RKO (cell line): Measurements from ENCODE around the gene EML6.
A peak's percentile ranks its signal among the peaks of the same experiment; 100 is the strongest.
"Not testable (repeated sequence)": the region's sequence is repeated elsewhere in the genome, so short reads cannot be mapped to it uniquely, and the experiment has no call there.

Source experiments
- DNase-seq: peaks from one replicate; pipeline ENCODE4 v3.0.0-alpha.2; 2016; ENCODE audit warnings: low spot score

Gene EML6

GRCh38 chr2:54965425-54965824, 242.0 kb downstream of the EML6 start:
- DNase-seq: no peak

GRCh38 chr2:54966165-54966832, 242.8 kb downstream of the EML6 start:
- DNase-seq: no peak

GRCh38 chr2:54966837-54967236, 243.4 kb downstream of the EML6 start:
- no peak for DNase-seq

GRCh38 chr2:54967269-54967668, 243.8 kb downstream of the EML6 start:
- no peak for DNase-seq

- DNase-seq: no peak
Measured at GRCh38 chr2:54967759-54968365, 244.4 kb downstream of the EML6 start.

- no peak for DNase-seq
Measured at GRCh38 chr2:54968561-54969218, 245.2 kb downstream of the EML6 start.

- DNase-seq: no peak
Measured at GRCh38 chr2:54969295-54969939, 246.0 kb downstream of the EML6 start.

- DNase-seq: no peak
Measured at GRCh38 chr2:54969940-54970338, 246.5 kb downstream of the EML6 start.

- no peak for DNase-seq
Measured at GRCh38 chr2:54975175-54975574, 251.7 kb downstream of the EML6 start.

- no peak for DNase-seq
Measured at GRCh38 chr2:54975598-54976492, 252.4 kb downstream of the EML6 start.

- DNase-seq: no peak
Measured at GRCh38 chr2:54977149-54977548, 253.7 kb downstream of the EML6 start.

GRCh38 chr2:54979321-54980044, 256.0 kb downstream of the EML6 start:
- DNase-seq: no peak

- DNase-seq: no peak
Measured at GRCh38 chr2:54981385-54981784, 257.9 kb downstream of the EML6 start.

GRCh38 chr2:54983345-54984220, 260.1 kb downstream of the EML6 start:
- DNase-seq: peak; percentile 21

- no peak for DNase-seq
Measured at GRCh38 chr2:54984476-54984875, 261.0 kb downstream of the EML6 start.

GRCh38 chr2:54986264-54986663, 262.8 kb downstream of the EML6 start:
- DNase-seq: no peak

GRCh38 chr2:54988612-54989011, 265.1 kb downstream of the EML6 start:
- DNase-seq: no peak

GRCh38 chr2:54990694-54991093, 267.2 kb downstream of the EML6 start:
- not testable (repeated sequence) for DNase-seq

GRCh38 chr2:54995553-54995952, 272.1 kb downstream of the EML6 start:
- DNase-seq: no peak

GRCh38 chr2:54997826-54998225, 274.4 kb downstream of the EML6 start:
- DNase-seq: no peak
